Cardiac fibroblast (primary cell): ENCODE data around the gene TAF4B.

Experiments
- DNase-seq, 2 donors: peaks; one replicate each; pipeline versions ENCODE4 v3.0.0 to v3.0.0-alpha.2; 2010; ENCODE audit warnings: low read depth in 2 of 2
- H3K4me3 ChIP-seq, 2 donors: replicated peaks in 1 of 2; 1 replicate in 1 of 2; 2 replicates in 1 of 2; pipeline ENCODE4 v1.5.1; 2011; ENCODE audit warnings: low read depth in 2 of 2, low read length in 2 of 2, mild to moderate bottlenecking in 2 of 2, moderate library complexity in 1 of 2
- CTCF ChIP-seq: IDR thresholded peaks from one replicate; pipeline ENCODE4 v1.5.1; 2011; ENCODE audit warnings: low read depth, mild to moderate bottlenecking, low read length, inconsistent platforms

TAF4B gene

GRCh38 chr18:26421503-26421902, 195.3 kb downstream of the TAF4B start:
- H3K4me3 ChIP-seq, result no peak overlapping the region
- TF ChIP-seq CTCF, result no peak
- no peak for DNase-seq

- H3K4me3 ChIP-seq, result no peak overlapping the region
- no peak for TF ChIP-seq CTCF
- DNase-seq, result no peak
These were observed 195.7 kb downstream of the TAF4B start for GRCh38 chr18:26421931-26422330.

- no peak overlapping the region for H3K4me3 ChIP-seq
- DNase-seq, result no peak
- TF ChIP-seq CTCF, result no peak
These were observed 196.4 kb downstream of the TAF4B start for GRCh38 chr18:26422472-26423162.

GRCh38 chr18:26424428-26425147, 198.3 kb downstream of the TAF4B start:
- H3K4me3 ChIP-seq, result no peak overlapping the region
- no peak for DNase-seq
- TF ChIP-seq CTCF, result no peak

GRCh38 chr18:26425148-26425531, 198.9 kb downstream of the TAF4B start:
- H3K4me3 ChIP-seq, result no peak overlapping the region
- DNase-seq, result peak in 1 of 2 donors; percentile 27
- TF ChIP-seq CTCF, result no peak

- TF ChIP-seq CTCF, result no peak
- peak; percentile 75 to 84 for DNase-seq
- no peak overlapping the region for H3K4me3 ChIP-seq
These were observed 203.4 kb downstream of the TAF4B start for GRCh38 chr18:26429535-26430226.
